ENCODE measurements around the gene TRAPPC8.

The TRAPPC8 gene

GRCh38 chr18:31793531-31793930 is 149.4 kb downstream of the TRAPPC8 start:
- Histone ChIP-seq H2AFZ (ENCODE audit: low read length, unreplicated experiment) (no peak overlapping the region), H3K36me3 (ENCODE audit: insufficient read depth, low read length) (no peaks in the 10 kb centered on the region), H3K79me2 (ENCODE audit: control insufficient read depth, insufficient read depth, low read length, unreplicated experiment) (no peaks in the 10 kb centered on the region), H3K27ac (ENCODE audit: low read depth, low read length) (no peak overlapping the region), H3K27me3 (ENCODE audit: insufficient read depth, low read length) (peaks cover 39% of the 10 kb centered on the region; the same call in 1 of the 2 replicates), H3K4me3 (ENCODE audit: low read depth, low read length) (no peak overlapping the region), H3K4me1 (ENCODE audit: control insufficient read depth, insufficient read depth, low read length, unreplicated experiment) (no peaks in the 10 kb centered on the region)

- H2AFZ ChIP-seq (ENCODE audit: low read length, unreplicated experiment) = no peak overlapping the region
- no peaks in the 10 kb centered on the region for H3K4me1 ChIP-seq (ENCODE audit: control insufficient read depth, insufficient read depth, low read length, unreplicated experiment)
- no peaks in the 10 kb centered on the region for H3K79me2 ChIP-seq (ENCODE audit: control insufficient read depth, insufficient read depth, low read length, unreplicated experiment)
- H3K27me3 ChIP-seq (ENCODE audit: insufficient read depth, low read length) = peaks cover 39% of the 10 kb centered on the region; the same call in 1 of the 2 replicates
- no peak overlapping the region for H3K4me3 ChIP-seq (ENCODE audit: low read depth, low read length)
- no peaks in the 10 kb centered on the region for H3K36me3 ChIP-seq (ENCODE audit: insufficient read depth, low read length)
- no peak overlapping the region for H3K27ac ChIP-seq (ENCODE audit: low read depth, low read length)
Measured at GRCh38 chr18:31792580-31792911, 150.4 kb downstream of the TRAPPC8 start.

GRCh38 chr18:31791817-31792579 is 150.9 kb downstream of the TRAPPC8 start:
- H3K4me3 ChIP-seq (ENCODE audit: low read depth, low read length) = no peak overlapping the region
- H2AFZ ChIP-seq (ENCODE audit: low read length, unreplicated experiment) = no peak overlapping the region
- H3K79me2 ChIP-seq (ENCODE audit: control insufficient read depth, insufficient read depth, low read length, unreplicated experiment) = no peaks in the 10 kb centered on the region
- H3K36me3 ChIP-seq (ENCODE audit: insufficient read depth, low read length) = no peaks in the 10 kb centered on the region
- H3K27me3 ChIP-seq (ENCODE audit: insufficient read depth, low read length) = peaks cover 35% of the 10 kb centered on the region; the same call in 1 of the 2 replicates
- no peak overlapping the region for H3K27ac ChIP-seq (ENCODE audit: low read depth, low read length)
- no peaks in the 10 kb centered on the region for H3K4me1 ChIP-seq (ENCODE audit: control insufficient read depth, insufficient read depth, low read length, unreplicated experiment)

GRCh38 chr18:31789409-31789808 is 153.5 kb downstream of the TRAPPC8 start:
- no peaks in the 10 kb centered on the region for H3K79me2 ChIP-seq (ENCODE audit: control insufficient read depth, insufficient read depth, low read length, unreplicated experiment)
- H3K4me1 ChIP-seq (ENCODE audit: control insufficient read depth, insufficient read depth, low read length, unreplicated experiment) = no peaks in the 10 kb centered on the region
- H2AFZ ChIP-seq (ENCODE audit: low read length, unreplicated experiment) = no peak overlapping the region
- no peak overlapping the region for H3K4me3 ChIP-seq (ENCODE audit: low read depth, low read length)
- no peaks in the 10 kb centered on the region for H3K36me3 ChIP-seq (ENCODE audit: insufficient read depth, low read length)
- peaks cover 17% of the 10 kb centered on the region; the same call in 1 of the 2 replicates for H3K27me3 ChIP-seq (ENCODE audit: insufficient read depth, low read length)
- no peak overlapping the region for H3K27ac ChIP-seq (ENCODE audit: low read depth, low read length)

GRCh38 chr18:31783059-31783458 is 159.9 kb downstream of the TRAPPC8 start:
- Histone ChIP-seq H3K27ac (ENCODE audit: low read depth, low read length) (no peak overlapping the region), H3K4me1 (ENCODE audit: control insufficient read depth, insufficient read depth, low read length, unreplicated experiment) (no peaks in the 10 kb centered on the region), H3K27me3 (ENCODE audit: insufficient read depth, low read length) (peaks cover 18% of the 10 kb centered on the region), H3K4me3 (ENCODE audit: low read depth, low read length) (no peak overlapping the region), H3K36me3 (ENCODE audit: insufficient read depth, low read length) (no peaks in the 10 kb centered on the region), H3K79me2 (ENCODE audit: control insufficient read depth, insufficient read depth, low read length, unreplicated experiment) (no peaks in the 10 kb centered on the region), H2AFZ (ENCODE audit: low read length, unreplicated experiment) (no peak overlapping the region)

Measured in ACC112 (cell line).